ENCODE results near the gene PGPEP1.
"Not testable (repeated sequence)": the region's sequence is repeated elsewhere in the genome, so short reads cannot be mapped to it uniquely, and the experiment has no call there.

Gene PGPEP1

GRCh38 chr19:18338541-18338940 lies 1.9 kb upstream of the PGPEP1 start:
- no peak for DNase-seq

- peak; percentile 9 for DNase-seq
Measured at GRCh38 chr19:18339723-18340122, 675 bp upstream of the PGPEP1 start.

- peak; percentile 55 for DNase-seq
Measured at GRCh38 chr19:18340990-18341868, 831 bp downstream of the PGPEP1 start.

GRCh38 chr19:18342090-18342632 lies 1.8 kb downstream of the PGPEP1 start:
- no peak for DNase-seq

GRCh38 chr19:18344582-18344950 lies 4.2 kb downstream of the PGPEP1 start:
- DNase-seq, result no peak

- DNase-seq, result no peak
Measured at GRCh38 chr19:18345296-18345695, 4.9 kb downstream of the PGPEP1 start.

- DNase-seq, result no peak
Measured at GRCh38 chr19:18346091-18346490, 5.7 kb downstream of the PGPEP1 start.

- DNase-seq, result no peak
Measured at GRCh38 chr19:18348171-18348570, 7.8 kb downstream of the PGPEP1 start.

GRCh38 chr19:18348818-18349339 lies 8.5 kb downstream of the PGPEP1 start:
- not testable (repeated sequence) for DNase-seq

GRCh38 chr19:18349524-18350128 lies 9.2 kb downstream of the PGPEP1 start:
- no peak for DNase-seq

GRCh38 chr19:18350490-18350889 lies 10.1 kb downstream of the PGPEP1 start:
- DNase-seq, result no peak

- DNase-seq, result no peak
Measured at GRCh38 chr19:18351544-18351943, 11.1 kb downstream of the PGPEP1 start.

- DNase-seq, result no peak
Measured at GRCh38 chr19:18353378-18354005, 13.1 kb downstream of the PGPEP1 start.

GRCh38 chr19:18354743-18355142 lies 14.3 kb downstream of the PGPEP1 start:
- DNase-seq, result not testable (repeated sequence)

GRCh38 chr19:18357041-18357440 lies 16.6 kb downstream of the PGPEP1 start:
- DNase-seq, result no peak

GRCh38 chr19:18361646-18362045 lies 21.2 kb downstream of the PGPEP1 start:
- no peak for DNase-seq

GRCh38 chr19:18362934-18363542 lies 22.6 kb downstream of the PGPEP1 start:
- no peak for DNase-seq

GRCh38 chr19:18363787-18364186 lies 23.4 kb downstream of the PGPEP1 start:
- DNase-seq, result no peak

GRCh38 chr19:18364277-18364825 lies 24.0 kb downstream of the PGPEP1 start:
- DNase-seq, result not testable (repeated sequence)

GRCh38 chr19:18364826-18365528 lies 24.6 kb downstream of the PGPEP1 start:
- no peak for DNase-seq

GRCh38 chr19:18366021-18366435 lies 25.6 kb downstream of the PGPEP1 start:
- no peak for DNase-seq

All from KG1 (cell line).